GM21381 (cell line): Measurements from ENCODE around the gene GRK5.
"Not testable (repeated sequence)": the region's sequence is repeated elsewhere in the genome, so short reads cannot be mapped to it uniquely, and the experiment has no call there.

Source experiments
- ATAC-seq: cut with Tn5 transposase; IDR thresholded peaks from one replicate; pipeline ENCODE4 v1.9.1; 2021; ENCODE audit warnings: mild to moderate bottlenecking, moderate library complexity; ENCODE audit not compliant: unreplicated experiment

The GRK5 gene

DNA sequence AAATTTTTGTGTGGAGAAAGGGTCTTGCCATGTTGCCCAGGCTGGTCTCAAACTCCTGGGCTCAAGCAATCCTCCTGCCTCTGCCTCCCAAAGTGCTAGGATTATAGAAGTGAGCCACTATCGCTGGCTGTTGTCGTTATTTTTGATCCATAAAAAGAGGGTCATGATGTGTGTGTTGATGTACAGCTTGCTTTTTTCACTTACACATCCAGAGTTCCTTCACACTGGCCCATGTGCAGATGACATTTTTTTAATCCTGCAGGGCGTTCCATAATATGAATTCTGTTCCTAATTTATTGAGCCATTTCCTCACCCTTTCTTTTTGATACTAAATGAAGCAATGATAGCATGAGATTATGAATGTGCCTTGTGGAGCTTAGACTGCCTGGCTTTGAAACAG is 40.8 kb downstream of the GRK5 start:
- no peak for ATAC-seq

DNA sequence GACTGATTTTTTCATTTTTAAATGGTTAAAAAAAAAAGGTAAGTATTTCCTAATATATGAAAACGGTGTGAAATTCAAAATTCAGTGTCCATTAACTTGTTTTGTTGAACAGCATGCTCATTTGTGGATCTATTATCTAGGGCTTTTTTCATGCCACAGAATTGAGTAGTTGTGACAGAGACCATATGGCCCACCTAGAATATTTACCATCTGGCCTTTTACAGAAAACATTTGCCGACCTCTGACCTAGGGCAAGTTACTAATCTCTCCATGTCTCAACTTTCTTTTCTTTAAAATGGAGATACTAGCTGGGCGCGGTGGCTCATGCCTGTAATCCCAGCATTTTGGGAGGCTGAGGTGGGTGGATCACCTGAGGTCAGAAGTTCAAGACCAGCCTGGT is 41.3 kb downstream of the GRK5 start:
- ATAC-seq, result no peak

DNA sequence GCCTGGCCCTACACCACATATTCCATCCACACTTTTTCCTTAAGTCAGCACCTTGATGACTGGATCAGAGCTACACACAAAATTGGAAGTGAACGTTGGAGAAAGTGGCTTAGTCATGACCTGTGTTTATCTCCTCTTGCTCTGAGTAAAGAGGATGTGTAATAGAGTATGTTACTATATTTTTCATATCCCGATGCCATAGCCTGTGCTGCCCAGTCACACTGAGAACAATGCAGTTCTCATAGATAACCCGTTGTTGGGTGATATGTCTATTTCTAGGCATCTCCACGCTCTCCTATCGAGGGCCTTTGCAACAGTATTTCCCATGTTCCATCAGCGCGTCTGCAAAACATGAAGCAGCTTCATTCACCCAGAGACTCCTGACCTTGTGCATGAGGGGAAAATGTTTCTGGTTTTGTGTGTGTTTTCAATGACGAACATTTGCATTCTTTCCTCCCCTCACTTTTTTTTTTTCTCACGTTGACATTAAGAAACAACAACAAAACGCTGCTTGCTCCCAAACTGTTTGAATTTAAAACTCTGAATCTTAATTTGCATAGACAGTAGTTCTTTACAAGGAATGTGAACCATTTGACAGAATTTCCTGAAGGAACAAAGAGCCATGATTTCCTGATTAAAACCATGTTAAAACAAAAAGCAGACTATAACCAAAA is 43.4 kb downstream of the GRK5 start:
- ATAC-seq, result no peak

DNA sequence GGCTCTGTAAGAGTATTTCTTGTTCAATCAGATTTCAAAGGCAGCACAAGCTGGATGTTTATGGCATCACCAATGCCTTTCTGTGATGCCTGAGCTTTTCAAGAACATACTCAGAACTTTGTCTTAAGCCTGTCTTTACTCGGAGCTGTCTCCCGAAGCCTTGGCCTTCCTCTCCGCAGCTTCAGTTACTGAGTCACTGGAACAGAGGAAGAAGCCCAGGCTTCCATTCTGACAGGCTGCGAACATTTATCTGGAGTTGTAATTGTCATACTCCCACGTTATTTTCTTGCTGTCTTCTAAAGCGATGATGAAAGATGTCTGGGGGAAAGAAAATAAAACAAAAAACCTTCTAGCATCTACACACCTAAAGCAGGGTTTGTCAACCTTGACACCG is 43.9 kb downstream of the GRK5 start:
- no peak for ATAC-seq

DNA sequence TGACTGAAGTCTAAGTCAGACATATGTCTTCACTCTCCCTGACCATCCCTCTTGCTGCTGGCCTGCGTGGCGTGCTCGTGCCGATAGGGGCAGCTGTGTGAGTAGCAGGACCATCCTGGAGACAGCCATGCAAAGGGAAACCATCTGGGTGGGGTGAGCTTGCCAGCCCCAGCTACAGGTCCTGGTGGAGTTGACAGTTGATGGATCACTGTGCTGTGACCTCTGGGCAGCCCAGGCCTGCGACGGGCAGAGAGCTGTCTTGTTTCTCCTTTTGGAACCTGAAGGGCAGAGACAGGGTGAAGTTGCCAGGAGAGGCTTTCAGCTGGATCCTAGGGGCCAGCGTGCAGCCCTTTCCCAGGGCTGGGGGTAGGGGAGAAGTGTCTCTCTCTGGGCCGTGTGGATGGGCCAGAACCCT is 44.7 kb downstream of the GRK5 start:
- ATAC-seq, result no peak

DNA sequence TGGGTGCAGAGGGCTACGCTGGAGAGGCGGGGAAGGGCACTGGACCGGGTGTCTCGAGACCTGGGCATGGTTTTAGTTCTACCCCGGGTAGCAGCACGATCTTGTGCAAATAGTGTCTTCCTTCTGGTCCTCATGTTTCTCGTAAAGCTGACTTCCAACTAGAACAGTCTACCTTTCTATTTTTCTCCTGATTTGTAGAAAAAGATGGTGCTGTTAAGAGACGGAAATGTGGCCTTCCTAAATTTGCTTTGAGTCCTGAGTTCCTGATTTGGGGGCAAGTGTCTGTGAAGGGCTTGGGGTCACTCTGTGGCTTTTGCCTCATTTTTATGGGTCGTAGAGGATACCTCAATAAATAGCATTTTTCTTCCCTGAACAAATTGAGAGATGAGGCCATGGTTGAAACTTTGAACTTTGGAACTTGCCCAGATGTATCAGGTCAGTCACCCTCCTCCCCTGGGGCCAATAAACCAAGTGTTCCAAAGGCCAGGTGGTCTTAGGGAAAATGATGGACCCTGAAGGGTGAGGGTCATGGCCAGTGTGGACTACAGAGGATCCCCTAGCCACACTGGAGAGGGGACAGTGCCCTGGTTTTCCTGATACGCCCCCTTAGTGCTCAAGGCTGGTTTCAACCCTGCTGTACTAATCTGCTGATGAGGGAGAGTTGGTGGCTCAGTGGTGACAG is 45.2 kb downstream of the GRK5 start:
- ATAC-seq, result no peak

DNA sequence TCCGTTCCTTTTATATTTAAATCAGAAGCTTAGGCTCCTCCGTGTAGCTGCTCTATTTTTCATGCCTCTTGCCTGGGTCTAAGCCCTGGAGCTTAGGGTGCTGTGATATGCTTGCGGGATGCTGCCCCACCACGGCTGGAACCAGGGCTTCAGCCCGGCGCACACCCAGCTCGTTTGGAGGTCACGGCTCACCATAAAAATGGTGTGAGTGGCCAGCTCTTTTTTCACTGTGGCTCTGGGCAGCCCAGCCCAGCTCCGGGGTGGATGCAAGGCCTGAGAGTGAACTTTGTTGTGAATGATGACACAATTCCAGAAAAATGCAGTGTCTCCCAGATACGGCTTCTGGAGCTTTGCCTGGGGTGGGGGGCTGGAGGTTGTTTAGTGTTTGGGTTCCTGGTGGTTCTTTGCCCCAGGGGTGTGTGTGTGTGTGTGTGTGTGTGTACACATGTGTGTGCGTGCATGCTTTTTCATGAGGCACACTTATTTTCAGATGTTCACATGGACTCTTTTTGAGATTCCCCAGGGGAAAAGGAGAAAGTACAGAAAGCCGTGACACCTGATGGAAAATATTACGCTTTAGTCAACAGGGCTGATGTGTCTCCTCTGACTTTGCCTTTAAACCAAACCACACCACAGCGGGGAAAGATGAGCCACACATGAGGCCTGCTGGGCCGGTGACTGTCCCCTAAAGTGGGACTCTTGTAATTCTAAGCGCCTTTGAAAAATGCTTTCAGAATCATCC is 46.2 kb downstream of the GRK5 start:
- no peak for ATAC-seq

DNA sequence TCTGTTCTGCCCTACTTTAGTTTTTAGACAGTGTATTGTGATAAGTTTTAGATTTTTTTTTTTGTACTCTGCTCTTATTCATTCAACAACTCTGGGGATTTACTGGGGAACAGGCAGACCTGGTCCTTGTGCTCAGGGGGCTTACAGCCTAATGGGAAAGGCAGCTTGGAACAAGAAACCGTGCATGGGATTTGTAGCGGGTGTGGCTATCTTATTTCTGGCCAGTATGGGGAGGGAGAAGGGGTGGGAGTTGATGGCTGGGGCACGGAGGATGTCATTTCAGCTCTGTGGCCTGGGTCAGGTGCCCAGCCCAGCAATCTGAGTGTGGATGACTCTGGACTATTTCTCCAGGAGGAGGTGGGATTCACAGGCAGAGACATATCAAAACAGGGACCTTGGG is 47.0 kb downstream of the GRK5 start:
- no peak for ATAC-seq

DNA sequence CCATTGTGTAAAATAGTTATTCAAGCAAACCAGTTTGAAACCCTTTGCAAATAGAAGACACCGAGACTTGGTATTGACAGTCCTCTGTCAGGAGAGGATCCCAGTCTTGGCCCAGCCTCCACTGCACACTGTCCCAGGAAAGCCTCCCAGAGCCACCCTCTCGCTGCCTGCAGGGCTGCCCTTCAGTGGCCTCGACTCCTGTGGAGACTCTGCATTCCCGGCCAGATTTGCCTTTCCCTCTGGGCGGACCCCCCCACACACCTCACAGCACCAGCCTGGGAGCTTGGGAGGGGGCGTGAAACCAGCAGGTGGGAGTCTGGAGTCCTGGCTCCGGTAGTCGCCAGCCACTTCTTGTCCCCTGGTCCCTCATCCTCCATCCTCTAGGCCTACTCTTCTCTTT is 48.7 kb downstream of the GRK5 start:
- no peak for ATAC-seq

DNA sequence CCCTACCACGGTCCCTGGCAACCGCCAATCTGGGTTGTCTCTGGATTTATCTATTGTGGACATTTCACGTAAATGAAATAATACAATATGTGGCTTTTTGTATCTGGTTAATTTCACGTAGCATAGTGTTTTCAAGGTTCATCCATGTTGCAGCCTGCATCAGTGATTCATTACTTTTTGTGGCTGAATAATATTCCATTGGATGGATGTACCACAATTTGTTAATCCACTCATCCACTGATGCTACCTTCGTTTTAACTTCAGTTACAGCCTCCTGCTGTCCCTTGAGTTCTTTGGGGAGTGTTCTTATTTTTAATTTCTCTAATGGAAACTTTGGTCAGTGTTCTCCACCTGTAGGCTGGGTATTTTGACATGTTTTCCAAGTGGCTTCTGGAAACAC is 49.5 kb downstream of the GRK5 start:
- no peak for ATAC-seq

DNA sequence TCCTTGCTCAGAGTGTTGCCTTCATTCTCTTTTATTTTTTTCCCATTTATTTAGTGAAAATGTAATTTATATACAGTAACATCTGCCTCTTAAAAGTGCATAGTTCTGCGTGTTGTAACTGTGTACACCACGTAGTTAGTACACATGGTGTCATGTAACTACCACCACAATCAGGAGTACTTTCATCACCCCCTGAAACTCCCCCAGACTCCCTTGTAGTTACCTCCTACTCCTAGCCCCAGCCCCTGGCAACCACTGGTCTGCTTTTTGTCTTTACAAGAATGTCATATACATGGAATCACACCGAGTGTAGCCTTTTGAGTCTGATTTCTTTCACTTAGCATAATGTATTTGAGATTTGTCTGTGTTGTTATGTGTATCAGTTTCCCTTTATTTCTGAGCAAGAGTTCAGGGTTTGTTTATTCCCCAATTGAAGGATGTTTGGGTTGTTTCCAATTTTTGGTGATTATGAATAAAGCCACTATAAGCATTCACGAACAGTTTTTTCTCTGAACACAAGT is 50.6 kb downstream of the GRK5 start:
- no peak for ATAC-seq

DNA sequence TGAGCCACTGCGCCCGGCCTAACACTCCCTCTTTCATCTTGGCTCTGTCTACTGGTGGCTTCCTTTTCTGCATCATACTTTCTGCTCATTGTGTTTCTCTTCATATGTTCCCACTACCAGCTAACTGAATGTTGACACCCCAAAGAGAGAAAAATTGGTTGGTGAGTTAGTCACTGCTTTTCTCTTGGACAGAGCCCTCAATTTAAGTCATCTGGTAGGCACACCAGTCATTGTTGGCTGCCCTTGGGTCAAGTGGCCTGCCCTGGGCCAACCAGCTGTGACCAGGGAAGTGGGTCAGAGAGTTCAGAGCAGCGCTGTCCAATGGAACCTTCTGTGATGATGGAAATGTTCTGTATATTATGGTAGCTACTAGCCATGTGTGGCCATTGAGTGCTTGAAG is 52.0 kb downstream of the GRK5 start:
- ATAC-seq, result no peak

DNA sequence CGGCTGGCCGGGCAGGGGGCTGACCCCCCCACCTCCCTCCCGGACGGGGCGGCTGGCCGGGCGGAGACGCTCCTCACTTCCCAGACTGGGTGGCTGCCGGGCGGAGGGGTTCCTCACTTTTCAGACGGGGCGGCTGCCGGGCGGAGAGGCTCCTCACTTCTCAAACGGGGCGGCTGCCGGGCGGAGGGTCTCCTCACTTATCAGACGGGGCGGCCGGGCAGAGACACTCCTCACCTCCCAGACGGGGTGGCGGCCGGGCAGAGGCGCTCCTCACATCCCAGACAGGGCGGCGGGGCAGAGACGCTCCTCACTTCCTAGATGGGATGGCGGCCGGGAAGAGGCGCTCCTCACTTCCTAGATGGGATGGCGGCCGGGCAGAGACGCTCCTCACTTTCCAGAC is 53.6 kb downstream of the GRK5 start:
- ATAC-seq, result not testable (repeated sequence)

DNA sequence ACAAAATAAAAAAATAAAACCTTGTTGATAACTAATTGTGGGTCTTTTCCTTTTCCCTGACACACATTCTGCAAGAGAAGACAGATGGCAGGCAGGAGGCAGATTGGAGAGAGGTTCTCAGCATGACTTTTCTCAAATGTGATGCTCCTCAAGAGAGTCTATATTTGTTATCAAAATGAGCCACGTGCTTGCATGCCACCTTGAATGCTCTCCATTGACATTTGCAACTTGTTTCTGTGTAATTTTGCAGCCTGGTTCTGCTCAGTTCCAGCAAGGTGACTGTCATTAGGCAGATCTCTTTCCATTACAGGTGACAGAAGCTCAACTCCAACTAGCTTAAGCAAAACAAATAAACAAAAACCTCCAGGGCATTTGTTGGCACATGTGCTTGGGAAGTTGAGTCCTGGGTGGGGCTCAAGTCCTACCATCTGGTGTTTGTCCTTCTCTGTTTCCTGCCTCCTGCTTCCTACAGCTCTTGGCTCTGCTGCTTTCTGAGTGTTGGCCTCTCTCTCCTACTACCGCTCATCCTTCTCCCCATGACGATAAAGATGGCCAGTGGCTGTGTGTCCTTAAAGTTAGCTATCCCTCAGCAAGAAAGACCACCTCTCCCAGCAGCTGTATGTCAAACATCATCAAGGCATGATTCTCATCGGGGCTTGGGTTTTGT is 56.7 kb downstream of the GRK5 start:
- ATAC-seq, result no peak

DNA sequence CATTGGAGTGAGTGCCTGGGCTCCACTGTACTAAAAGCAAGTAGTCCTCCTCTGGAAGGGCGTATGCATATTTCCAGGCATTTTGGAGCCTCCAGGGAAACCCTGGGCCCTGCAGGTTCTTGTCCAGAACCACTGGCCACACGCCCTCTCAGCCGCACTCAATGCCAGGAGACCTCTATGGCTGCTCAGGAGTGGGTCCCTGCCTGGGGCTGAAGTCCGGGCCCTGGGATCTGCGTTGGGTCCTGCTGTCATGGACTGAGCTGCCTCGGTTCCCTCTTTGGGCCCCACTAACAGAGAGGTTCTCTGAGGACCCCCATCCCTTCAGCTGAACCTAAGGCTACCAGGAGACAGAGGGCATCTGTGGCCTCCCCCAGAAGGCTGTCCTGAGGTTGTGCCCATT is 58.3 kb downstream of the GRK5 start:
- no peak for ATAC-seq

DNA sequence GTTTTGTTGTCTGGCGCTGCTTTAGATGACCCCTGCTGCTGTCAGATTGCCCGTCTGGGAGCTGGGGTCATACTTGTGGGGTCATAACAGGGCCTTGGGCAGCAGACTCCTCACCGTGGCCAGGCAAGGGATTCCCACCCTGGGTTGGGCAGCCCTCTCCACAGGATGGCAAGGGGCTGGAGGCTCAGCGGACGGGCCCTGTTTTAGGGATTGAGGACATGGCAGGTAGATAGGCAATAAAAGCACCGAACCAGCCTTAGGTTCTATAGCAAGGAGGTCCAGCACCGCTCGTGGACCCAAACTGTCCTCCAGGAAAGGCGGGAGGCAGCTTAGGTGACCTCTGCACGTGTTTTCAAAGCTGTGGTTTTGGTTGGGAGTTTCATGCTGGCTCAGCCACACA is 60.0 kb downstream of the GRK5 start:
- no peak for ATAC-seq

DNA sequence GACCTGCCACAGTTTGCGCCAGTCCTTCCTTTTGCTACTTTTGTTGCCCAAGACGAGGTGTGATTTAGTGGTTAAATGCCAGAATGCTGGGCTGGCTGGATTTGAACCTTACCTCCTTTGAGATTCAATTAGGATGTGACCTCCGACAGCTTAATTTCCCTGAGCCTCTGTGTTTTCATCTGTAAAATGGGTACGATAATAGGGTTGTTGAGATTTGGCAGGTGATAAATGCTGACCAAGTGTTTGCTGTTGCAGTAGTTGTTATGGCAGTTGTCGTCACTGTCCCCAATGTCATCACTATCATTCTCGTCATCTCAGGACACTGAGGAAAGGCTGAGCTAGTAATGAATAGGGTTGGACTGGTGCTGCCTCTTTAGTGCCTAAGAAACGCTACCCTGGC is 61.1 kb downstream of the GRK5 start:
- ATAC-seq, result no peak

DNA sequence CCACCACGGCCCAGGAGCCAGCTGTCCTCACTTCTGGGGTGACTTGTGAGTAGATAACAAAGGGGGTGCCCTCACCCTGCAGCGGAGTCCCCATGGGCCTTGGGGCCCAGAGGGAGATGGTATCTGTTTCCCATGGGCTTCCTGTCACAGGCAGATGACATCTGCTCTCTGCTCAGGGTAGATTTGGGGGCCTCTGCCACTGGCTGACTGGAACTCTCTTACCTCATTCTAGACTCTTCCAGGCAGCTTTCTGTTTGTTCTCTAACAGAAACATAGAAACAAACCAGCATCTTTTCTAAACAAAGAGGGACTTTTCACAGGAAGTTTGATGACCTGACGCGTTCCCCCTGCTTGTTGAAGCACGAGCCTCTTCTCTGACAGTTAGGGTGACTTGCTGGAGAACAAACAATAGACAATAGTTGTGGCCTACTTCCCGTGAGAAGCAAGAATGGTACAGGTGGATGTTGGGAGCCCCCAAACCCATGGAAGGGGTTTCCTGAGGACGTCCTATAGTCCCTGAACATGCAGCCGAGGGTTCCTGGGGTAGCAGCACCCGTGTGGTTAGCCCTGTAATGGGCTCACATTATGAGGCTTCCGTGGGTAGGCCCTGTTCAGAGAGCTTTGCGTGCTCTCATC is 61.6 kb downstream of the GRK5 start:
- ATAC-seq, result peak; percentile 56

DNA sequence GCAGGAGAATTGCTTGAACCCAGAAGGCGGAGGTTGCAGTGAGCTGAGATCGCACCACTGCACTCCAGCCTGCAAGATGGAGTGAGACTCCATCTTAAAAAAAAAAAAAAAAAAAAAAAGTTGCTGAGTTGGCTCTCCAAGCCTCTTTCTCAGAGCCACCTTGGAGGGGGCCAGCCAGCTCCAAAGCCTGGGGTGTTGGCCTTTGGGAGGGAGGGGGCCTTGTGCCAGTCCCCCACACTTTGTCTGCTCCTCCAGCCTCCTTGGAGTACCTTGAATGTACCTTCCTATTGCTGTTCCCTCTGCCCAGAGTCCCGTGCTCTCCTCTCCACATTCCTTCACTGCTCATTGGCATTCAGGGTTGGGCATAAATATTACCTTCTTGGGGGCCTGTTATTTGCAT is 62.4 kb downstream of the GRK5 start:
- ATAC-seq, result no peak

DNA sequence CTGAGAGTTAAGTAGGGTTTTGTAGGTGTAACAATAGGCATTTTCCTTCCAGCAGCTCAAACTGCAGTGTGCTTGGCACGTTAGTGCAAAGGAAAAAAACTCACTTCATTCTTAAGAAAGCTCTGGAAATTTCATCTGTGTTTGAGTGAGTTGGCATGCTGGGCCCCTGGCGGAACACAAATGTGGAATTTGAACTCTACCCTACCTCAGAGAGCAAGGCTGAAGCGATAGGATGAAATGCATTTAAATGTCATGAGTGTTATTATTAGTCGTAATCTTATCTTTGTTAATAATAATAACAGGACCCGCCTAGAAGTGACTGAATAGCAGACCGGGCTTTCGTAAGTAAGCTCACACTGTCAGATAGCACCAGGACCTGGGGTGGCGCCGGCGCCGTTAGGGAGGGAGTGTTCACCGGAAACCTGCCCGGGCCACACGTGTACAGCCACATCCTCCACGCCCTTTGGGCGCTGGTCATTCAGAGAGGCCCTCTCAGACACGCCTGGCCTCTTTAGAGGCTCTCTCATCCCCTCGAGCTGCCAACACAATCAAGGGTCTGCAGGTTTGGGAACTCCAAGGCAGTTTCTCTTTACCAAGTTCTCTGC is 63.5 kb downstream of the GRK5 start:
- peak; percentile 80 for ATAC-seq

DNA sequence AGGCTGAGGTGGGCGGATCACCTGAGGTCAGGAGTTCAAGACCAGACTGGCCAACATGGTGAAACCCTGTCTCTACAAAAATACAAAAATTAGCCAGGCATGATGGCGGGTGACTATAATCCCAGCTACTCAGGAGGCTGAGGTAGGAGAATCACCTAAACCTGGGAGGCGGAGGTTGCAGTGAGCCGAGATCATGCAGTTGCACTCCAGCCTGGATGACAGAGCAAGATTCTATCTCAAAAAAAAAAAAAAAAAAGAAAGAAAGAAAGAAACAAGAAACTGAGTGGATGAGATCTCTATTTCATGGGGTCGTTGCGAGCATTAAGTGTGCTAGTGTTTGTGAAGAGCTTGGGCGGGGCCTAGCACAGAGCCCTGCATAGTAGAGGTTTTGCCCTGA is 65.0 kb downstream of the GRK5 start:
- ATAC-seq, result not testable (repeated sequence)
